GM12865 (cell line): ENCODE results near the gene BAIAP3.

ENCODE experiments used
- DNase-seq: peaks from one replicate; pipeline ENCODE4 v3.0.0; 2010; ENCODE audit warnings: low read depth
- H3K4me3 ChIP-seq: 2 replicates; pipeline ENCODE4 v1.5.1; 2011; ENCODE audit warnings: mild to moderate bottlenecking, low read depth, low read length, control low read depth
- TF ChIP-seq, protein P1 (sequence below): IDR thresholded peaks from 2 replicates; pipeline ENCODE4 v1.5.1; 2011; ENCODE audit warnings: low read length, control low read depth, low read depth, inconsistent platforms; ENCODE audit not compliant: insufficient read depth; ENCODE audit errors: missing control alignments

The BAIAP3 gene

DNA sequence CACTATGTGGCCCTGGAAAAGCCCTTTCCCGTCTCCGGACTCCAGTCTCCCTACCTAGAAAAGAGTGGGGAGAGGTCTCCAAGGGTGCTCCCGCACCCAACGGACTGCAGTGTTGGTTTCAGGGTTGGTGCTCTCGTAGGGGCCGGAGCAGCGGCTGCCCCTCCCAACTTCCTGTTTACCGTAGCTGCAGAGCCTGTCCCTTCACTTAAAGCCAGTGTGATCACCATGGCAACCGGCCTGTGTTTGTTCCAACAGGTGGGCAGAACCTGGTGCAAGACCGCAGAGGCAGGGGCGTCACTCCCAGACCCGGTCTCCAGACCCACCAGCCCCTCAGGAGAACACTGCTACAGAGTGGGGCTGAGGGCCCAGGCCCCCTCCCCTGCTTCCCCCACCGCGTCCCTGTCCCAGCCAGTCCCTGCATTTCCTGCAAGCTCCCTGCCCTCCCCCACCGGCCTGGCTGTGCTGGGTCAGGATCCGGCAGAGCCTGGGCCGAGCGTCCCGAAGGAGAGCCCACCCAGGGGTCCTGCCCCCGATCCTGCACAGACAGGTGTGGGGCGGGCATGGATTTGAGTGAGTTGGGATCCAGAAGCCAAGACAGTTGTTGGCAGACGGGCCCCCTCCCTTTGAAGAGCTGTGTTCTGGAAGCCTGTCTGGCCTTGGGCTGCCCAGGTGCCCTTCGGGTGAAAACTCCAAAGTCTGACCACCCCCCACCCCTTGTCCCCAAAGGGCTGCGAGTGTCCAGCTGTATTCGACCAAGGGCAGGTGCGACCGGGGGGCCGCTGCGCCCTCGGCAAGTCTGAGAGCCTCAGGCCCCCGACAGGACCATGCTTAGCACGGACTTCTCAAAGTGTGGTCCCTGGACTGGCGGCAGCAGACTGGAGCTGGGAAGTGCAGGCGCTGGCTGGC is 1.5 kb upstream of the BAIAP3 start:
- H3K4me3 ChIP-seq, result peak overlapping the region; percentile 59
- DNase-seq, result peak; percentile 94
- TF ChIP-seq, protein P1, sequence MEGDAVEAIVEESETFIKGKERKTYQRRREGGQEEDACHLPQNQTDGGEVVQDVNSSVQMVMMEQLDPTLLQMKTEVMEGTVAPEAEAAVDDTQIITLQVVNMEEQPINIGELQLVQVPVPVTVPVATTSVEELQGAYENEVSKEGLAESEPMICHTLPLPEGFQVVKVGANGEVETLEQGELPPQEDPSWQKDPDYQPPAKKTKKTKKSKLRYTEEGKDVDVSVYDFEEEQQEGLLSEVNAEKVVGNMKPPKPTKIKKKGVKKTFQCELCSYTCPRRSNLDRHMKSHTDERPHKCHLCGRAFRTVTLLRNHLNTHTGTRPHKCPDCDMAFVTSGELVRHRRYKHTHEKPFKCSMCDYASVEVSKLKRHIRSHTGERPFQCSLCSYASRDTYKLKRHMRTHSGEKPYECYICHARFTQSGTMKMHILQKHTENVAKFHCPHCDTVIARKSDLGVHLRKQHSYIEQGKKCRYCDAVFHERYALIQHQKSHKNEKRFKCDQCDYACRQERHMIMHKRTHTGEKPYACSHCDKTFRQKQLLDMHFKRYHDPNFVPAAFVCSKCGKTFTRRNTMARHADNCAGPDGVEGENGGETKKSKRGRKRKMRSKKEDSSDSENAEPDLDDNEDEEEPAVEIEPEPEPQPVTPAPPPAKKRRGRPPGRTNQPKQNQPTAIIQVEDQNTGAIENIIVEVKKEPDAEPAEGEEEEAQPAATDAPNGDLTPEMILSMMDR, result no peak

DNA sequence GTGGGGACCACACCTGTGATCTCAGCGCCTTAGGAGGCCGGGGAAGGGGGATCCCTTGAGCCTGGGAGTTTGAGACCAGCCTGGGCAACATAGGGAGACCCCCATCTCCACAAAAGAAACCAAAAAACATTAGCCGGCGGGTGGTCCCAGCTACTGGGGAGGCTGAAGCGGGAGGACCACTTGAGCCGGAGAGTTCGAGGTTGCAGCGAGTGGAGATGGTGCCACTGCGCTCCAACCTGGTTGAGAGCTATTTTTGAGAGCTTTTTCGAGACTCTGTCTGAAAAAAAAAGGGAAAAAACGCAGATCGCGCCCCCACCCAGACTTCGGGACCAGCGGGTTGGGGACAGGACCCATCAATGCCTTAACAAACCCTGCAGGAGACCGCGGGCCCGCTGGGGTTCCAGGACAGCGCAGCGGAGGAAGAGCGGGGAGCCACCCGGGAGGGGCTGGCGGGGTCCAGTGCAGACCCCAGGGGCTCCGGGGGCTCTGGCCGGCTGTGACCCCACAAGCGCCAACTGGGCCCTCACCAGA is 762 bp upstream of the BAIAP3 start:
- H3K4me3 ChIP-seq, result no peak overlapping the region
- DNase-seq, result no peak
- TF ChIP-seq, protein P1, result no peak

DNA sequence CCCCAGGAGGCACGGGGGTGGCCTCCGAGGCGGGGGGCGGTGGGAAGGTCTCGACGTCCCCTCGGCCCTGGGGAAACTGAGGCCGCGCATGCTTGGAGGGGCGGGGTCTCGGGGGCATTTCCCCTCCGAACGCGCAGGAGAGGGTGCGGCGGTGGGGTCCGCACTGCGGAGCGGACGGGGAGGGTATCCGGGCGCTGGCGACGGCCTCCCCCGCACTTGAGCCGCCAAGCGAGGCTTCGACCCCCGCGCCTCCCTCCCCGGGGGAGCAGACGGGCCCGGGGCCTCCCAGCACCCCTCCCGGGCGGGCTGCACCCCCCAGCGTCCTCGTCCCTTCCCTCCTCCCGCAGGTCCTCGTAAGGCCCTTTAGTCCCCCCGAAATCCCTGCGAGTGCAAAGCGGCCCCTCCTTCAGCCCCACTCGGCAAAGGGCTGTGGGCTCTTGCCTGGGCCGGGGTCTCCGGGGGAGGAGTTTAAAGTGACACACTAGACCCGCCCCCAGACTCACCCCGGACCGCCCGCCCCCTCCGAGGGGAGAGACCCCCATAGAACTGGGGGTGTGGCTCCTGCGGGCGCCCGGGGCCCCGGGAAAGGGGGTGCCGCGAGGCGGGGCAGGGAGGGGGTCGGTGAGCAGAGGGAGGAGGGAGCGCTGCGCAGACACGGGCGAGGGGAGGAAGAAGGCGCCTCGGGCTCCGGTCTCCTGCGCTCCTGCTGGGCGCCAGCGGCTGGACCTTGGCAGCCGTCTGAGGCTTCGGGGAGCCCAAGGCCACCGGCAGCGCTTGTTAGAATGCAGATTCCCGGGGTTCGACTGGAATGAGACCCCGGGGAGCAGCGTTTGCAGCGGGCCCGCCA is 632 bp downstream of the BAIAP3 start:
- no peak for DNase-seq
- TF ChIP-seq, protein P1, result no peak
- H3K4me3 ChIP-seq, result no peak overlapping the region; the same call in 1 of the 2 replicates

DNA sequence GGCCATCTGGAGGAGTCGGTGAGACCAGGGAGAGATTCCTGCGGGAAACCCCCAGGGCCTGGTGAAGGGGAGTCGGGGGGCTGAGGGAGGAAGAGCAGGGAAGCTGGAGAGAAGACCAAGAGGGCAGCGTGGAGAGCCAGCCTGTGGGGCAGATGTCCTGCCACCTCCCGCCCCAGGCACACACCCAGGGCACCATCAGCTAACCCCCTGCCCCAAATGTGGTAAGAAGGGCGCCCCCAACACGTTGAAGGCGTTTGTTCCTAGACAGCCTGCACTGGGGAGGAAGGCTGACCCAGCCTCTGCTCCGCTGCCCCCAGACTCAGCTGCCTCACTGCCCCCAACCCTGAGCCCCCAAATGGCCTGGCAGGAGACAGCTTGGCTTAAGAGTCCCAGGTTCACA is 1.3 kb downstream of the BAIAP3 start:
- H3K4me3 ChIP-seq, result no peak overlapping the region
- DNase-seq, result no peak
- TF ChIP-seq, protein P1, result no peak

DNA sequence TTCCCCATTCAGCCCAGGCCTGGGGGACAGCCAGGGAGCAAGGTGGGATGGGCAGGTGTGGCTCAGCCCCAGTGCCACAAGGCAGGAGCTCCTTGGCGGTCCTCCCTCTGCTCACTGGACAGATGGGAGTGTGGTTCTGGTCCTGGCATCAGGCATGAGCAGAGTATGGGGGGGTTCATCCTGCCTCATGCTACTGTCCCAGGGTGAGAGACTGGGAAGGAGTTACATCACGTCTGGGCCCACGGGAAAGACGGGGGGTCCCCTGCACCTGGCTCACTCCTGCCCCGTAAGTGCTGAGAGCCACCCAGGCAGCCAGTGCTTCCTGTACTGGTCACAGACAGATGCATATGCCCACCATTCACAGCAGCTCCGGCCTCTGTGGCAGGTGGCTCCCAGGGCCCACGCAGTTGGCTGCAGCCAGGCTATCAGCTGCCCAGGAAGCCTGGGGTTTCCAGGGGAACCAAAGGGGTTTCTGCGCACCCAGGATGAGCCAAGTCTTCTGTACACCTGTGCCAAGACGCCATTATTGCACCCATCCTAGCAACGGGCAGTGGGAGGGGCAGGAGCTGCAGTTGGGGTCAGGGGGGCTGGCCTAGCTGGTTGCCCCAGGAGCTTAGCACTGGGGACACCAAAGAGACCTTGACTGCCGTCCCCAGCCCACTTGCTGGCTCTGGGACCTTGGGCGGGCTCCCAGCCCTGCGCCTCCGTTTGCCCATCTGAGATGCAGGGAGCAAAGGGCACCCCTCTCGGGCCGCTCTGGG is 1.9 kb downstream of the BAIAP3 start:
- H3K4me3 ChIP-seq, result no peak overlapping the region
- TF ChIP-seq, protein P1, result no peak
- DNase-seq, result no peak

DNA sequence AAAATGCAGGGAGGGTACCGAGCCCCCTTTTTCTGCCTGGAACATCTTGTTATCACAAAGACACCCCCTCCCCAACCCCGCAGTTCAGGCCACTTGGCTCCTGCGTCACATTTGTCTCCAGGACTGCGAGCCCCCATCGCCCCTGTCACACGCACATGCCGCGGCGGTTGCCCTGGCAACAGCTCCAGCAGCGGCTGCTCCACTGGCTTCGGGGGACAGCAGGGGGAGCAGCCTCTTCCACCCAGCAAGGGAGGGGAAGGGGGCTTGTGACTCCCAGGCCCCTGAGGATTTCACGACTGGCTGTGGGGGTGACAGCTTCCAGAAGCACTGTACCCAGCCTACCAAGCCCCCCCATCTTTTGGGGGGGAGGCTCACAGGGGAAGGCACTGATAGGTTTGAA is 2.6 kb downstream of the BAIAP3 start:
- no peak overlapping the region for H3K4me3 ChIP-seq
- TF ChIP-seq, protein P1, result no peak
- no peak for DNase-seq
